GM12865 (cell line): ENCODE data around the gene MVB12B.

Experiments used
- DNase-seq: peaks from one replicate; pipeline ENCODE4 v3.0.0; 2010; ENCODE audit warnings: low read depth
- H3K4me3 ChIP-seq: 2 replicates; pipeline ENCODE4 v1.5.1; 2011; ENCODE audit warnings: mild to moderate bottlenecking, low read depth, low read length, control low read depth
- CTCF ChIP-seq: IDR thresholded peaks from 2 replicates; pipeline ENCODE4 v1.5.1; 2011; ENCODE audit warnings: low read length, control low read depth, low read depth, inconsistent platforms; ENCODE audit not compliant: insufficient read depth; ENCODE audit errors: missing control alignments

MVB12B gene

GRCh38 chr9:126411948-126412284, 85.3 kb downstream of the MVB12B start:
- TF ChIP-seq CTCF: no peak
- DNase-seq: no peak
- H3K4me3 ChIP-seq: peak overlapping the region; percentile 12; the same call in 1 of the 2 replicates

GRCh38 chr9:126412905-126413304, 86.3 kb downstream of the MVB12B start:
- TF ChIP-seq CTCF: no peak
- H3K4me3 ChIP-seq: no peak overlapping the region
- DNase-seq: no peak

GRCh38 chr9:126413391-126414068, 86.9 kb downstream of the MVB12B start:
- H3K4me3 ChIP-seq: no peak overlapping the region
- DNase-seq: no peak
- TF ChIP-seq CTCF: no peak

GRCh38 chr9:126415741-126416370, 89.2 kb downstream of the MVB12B start:
- DNase-seq: no peak
- no peak overlapping the region for H3K4me3 ChIP-seq
- no peak for TF ChIP-seq CTCF

- H3K4me3 ChIP-seq: no peak overlapping the region
- DNase-seq: no peak
- TF ChIP-seq CTCF: no peak
These were observed 90.4 kb downstream of the MVB12B start for GRCh38 chr9:126417043-126417442.

GRCh38 chr9:126417684-126418083, 91.1 kb downstream of the MVB12B start:
- no peak overlapping the region for H3K4me3 ChIP-seq
- no peak for TF ChIP-seq CTCF
- no peak for DNase-seq

- no peak overlapping the region for H3K4me3 ChIP-seq
- no peak for TF ChIP-seq CTCF
- DNase-seq: no peak
These were observed 92.0 kb downstream of the MVB12B start for GRCh38 chr9:126418608-126419007.
